CD4-positive, alpha-beta T cell treated with Interleukin-15 for 4 hours (primary cell): Measurements from ENCODE around the gene CYP2A6.
A peak's percentile ranks its signal among the peaks of the same experiment; 100 is the strongest.
"Not testable (repeated sequence)": the region's sequence is repeated elsewhere in the genome, so short reads cannot be mapped to it uniquely, and the experiment has no call there.

Experiments used
- DNase-seq: peaks from one replicate; pipeline ENCODE4 v3.0.0-alpha.2; 2020; ENCODE audit warnings: low spot score

CYP2A6 gene

GRCh38 chr19:40818480-40819399 is 31.5 kb downstream of the CYP2A6 start:
- peak; percentile 82 for DNase-seq

DNA sequence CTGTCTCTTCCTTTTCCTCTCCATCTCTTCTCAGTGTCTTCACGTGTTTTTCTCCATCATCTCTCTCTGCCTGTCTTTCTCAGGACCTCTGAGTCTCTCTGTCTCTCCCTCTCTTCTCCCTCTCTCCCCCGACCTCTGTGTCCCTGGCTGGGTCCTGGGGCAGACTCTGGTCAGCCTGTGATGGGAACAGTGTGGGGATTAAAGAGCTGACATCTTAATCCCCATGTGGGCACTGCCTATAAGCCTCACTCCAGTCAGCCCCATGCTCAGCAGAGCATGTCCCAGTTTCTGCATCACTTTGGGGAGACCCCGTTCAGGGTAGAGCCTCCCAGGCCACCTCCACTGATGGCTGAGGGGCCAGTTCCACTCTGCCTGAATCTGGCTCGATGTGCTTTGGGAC is 35.0 kb downstream of the CYP2A6 start:
- DNase-seq, result no peak

- DNase-seq, result no peak
Measured at GRCh38 chr19:40813182-40813581, 37.1 kb downstream of the CYP2A6 start.

DNA sequence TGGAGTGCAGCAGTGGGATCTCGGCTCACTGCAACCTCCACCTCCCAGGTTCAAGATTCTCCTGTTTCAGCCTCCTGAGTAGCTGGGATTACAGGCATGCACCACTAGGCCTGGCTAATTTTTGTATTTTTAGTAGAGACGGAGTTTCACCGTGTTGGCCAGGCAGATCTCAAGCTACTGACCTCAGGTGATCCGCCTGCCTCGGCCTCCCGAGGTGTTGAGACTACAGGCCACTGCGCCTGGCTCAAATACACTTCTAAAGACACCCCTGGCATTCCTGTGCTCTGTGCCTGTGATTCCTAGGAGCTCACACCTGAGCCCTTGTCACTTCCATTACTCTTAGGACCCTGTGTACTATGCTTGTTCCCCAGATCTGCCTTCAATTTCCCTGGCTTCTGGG is 37.7 kb downstream of the CYP2A6 start:
- DNase-seq, result not testable (repeated sequence)

- DNase-seq, result no peak
Measured at GRCh38 chr19:40811478-40812341, 38.5 kb downstream of the CYP2A6 start.

DNA sequence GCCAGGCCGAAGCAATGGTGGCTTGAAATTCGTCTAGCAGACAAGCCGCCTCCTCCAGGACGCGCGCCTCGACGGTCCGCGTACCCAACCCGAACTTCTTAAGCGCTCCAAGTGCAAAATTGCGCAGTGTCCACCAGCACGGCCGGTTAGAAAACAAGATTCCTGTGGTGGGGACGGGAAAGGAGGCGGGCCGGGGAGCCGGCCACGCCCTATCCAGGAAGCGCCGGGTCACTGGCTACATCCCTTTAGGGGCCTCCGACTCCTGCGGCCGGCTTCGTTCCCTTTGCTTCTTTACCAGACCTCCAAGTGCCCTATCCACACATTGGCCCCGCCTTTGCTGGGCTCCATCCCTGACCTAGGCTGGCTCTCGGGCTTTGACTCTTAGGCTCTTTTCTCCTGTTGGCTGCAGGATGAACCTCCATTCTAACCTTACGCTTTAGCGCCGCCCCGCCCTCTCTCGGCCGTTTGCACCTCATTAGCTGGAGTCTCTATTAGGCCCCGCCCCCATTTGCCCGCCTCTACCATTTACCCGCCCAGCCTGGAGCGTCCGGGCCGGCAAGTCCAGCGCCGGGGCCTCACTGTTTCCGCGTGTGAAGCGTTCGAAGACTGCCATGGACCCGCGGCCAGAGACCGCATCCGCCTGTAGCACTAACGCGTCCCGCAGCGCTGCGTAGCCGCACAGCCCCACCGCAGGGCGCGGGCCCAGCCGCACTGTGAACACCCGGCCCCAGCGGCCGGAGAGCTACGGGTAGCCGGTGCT is 39.4 kb downstream of the CYP2A6 start:
- peak; percentile 47 for DNase-seq

- DNase-seq, result no peak
Measured at GRCh38 chr19:40810160-40810559, 40.1 kb downstream of the CYP2A6 start.

DNA sequence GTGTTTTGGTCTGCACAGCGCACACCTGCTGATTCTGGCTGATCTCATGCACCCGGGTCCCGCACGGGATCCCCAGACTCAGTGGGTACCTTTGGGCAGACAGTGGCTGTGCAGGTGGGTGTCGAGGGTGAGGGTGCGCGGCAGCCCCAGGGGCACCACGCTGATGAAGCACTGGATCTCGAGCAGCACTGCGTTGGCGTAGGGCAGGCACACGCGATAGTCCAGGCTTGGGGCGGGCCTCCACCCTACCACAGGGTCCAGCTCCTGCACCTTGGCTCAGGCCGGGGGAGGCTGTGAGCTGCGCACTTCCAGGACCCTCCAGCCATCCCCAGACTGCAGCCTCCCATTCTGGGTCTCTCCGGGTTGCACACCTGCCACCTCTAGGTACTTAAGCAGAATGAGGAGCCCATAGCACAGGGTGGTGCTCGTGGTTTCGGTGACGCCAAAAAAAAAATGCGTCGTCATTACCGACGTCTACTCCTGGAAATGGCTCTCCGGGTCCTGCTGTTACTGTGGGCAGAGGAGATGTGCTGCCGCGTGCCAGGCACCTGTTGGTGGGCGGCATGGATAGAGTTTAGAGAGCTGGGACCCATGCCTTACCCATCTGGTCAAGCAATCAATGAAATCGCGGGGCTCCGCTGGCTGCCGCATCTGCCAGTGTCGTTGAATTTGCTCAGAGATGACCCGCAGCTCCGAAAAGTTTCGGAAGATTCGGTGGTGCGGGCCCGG is 40.7 kb downstream of the CYP2A6 start:
- no peak for DNase-seq

GRCh38 chr19:40808497-40808896 is 41.8 kb downstream of the CYP2A6 start:
- DNase-seq, result no peak

DNA sequence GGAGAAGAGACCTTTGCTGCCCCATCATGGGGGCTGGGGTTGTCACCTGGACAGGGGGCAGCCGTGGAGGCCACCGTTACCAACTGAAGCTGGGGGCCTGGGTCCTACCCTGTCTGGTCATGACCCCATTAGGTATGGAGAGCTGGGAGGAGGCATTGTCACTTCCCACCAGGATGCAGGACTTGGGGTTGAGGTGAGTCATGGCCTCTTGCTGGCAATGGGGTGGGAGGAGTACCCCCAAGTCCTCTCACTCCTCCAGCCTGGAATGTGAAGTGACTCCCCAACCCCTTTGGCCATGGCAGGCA is 42.3 kb downstream of the CYP2A6 start:
- DNase-seq, result no peak

GRCh38 chr19:40807147-40808020 is 42.9 kb downstream of the CYP2A6 start:
- DNase-seq, result no peak

- peak; percentile 90 for DNase-seq
Measured at GRCh38 chr19:40806423-40807146, 43.7 kb downstream of the CYP2A6 start.

- DNase-seq, result peak; percentile 69
Measured at GRCh38 chr19:40805258-40805868, 44.9 kb downstream of the CYP2A6 start.

DNA sequence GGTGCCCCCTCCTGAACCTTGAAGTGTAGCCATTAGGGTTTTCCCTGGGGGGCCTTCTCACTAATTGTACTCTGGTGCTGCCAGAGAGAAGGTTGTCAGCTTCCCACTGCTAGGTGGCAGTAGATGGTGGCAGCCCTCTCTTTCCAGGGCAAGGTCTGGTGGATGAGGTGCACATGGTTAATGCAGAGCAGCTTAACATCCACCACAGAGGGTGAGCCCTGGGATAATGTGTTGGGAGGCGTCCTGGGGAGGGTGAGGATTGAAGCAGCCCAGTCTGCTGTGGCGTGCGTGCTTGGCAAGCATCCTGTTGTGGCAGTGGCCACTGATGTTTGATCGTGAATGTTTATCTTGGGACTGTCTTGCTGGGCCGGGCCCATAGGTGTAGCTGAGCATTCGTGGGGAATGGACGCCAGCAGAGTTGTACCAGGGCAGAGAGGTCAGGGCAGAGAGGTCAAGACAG is 45.4 kb downstream of the CYP2A6 start:
- no peak for DNase-seq

GRCh38 chr19:40803857-40804782 is 46.1 kb downstream of the CYP2A6 start:
- peak; percentile 83 for DNase-seq

GRCh38 chr19:40803170-40803856 is 46.9 kb downstream of the CYP2A6 start:
- DNase-seq, result no peak

DNA sequence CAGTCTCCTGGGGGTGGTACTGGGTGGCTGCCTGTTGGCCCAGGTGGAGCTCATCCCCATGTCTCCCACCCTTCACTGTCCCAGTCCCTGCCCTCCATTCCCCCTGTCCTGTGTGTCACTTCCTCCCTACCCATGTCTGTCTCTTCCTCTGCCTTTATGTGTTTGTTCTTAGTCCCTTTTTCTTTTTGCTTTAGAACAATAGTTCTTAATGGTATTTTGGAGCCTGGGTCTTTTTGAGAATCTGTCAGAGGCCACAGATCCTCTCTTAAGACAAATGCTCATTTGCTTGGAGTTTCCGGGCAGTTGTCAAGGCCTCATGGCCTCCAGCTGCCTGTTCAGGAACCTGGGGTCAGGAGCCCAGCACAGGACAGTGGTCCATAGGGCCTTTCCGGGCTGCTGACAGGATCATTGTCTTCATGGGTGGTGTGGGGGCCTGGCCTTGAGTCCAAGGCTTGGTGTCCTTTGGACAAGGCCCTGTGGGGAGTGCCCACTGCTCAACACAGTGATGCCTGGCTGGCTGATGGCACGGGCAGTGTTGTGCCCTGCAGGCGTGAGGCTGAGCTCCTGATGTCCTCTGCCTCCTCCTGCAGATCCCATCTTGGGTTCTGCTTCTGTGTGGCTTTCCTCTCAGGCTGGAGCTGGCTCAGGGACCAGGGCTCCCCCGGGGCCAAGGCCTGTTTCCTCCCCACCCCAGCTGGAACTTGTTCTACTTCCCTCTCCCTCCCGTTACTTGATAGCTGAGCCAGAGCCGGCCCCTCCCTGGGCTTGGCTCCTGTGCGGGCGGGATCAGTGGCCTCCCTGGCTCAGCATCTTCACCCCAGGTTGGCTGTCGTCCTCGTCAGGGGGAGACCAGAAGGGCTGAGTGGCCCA is 47.7 kb downstream of the CYP2A6 start:
- DNase-seq, result no peak
